GM18951 (cell line): ENCODE measurements around the gene CUL7.
"Not testable (repeated sequence)": the region's sequence is repeated elsewhere in the genome, so short reads cannot be mapped to it uniquely, and the experiment has no call there.

Experiments used
- POLR2A ChIP-seq: IDR thresholded peaks from 4 replicates; pipeline ENCODE4 v1.6.1; 2011; ENCODE audit warnings: mild to moderate bottlenecking; ENCODE audit not compliant: insufficient read length, insufficient read depth; ENCODE audit errors: extremely low read depth
- in situ Hi-C: fragments of 300-500 bp; cut with MboI; formaldehyde crosslinking; loops from one replicate; pipeline ENCODE4 v1.12.0; 2022; ENCODE audit warnings: low sequenced_read_pairs, mixed read lengths, inconsistent platforms; ENCODE audit not compliant: unreplicated experiment

CUL7 gene

GRCh38 chr6:43050981-43051380 lies 2.7 kb downstream of the CUL7 start:
- no peak for TF ChIP-seq POLR2A
- in situ Hi-C loops = no loop called here

- in situ Hi-C loops = no loop called here
- no peak for TF ChIP-seq POLR2A
Measured at GRCh38 chr6:43047998-43048397, 5.7 kb downstream of the CUL7 start.

GRCh38 chr6:43045371-43045930 lies 8.2 kb downstream of the CUL7 start:
- TF ChIP-seq POLR2A = no peak
- in situ Hi-C loops = no loop called here

GRCh38 chr6:43043310-43043709 lies 10.3 kb downstream of the CUL7 start:
- no peak for TF ChIP-seq POLR2A
- in situ Hi-C loops = no loop called here

DNA sequence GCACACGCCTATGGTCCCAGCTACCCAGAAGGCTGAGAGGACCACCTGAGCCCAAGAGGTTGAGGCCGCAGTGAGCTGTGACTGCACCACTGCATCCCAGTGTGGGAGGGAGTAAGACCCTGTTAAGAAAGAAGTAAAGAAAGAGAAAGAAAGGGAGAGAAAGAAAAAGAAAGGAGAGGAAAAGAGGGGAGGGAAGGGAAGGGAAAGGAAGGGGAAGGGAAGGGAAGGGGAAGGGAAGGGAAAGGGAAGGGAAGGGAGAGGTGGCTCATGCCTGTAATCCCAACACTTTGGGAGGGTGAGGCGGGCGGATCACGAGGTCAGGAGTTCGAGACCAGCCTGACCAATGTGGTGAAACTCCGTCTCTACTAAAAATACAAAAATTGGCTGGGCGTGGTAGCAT lies 12.2 kb downstream of the CUL7 start:
- in situ Hi-C loops = not testable (repeated sequence)

- no peak for TF ChIP-seq POLR2A
- in situ Hi-C loops = no loop called here
Measured at GRCh38 chr6:43040542-43041257, 13.0 kb downstream of the CUL7 start.

GRCh38 chr6:43038727-43039126 lies 14.9 kb downstream of the CUL7 start:
- in situ Hi-C loops = no loop called here
- TF ChIP-seq POLR2A = no peak

DNA sequence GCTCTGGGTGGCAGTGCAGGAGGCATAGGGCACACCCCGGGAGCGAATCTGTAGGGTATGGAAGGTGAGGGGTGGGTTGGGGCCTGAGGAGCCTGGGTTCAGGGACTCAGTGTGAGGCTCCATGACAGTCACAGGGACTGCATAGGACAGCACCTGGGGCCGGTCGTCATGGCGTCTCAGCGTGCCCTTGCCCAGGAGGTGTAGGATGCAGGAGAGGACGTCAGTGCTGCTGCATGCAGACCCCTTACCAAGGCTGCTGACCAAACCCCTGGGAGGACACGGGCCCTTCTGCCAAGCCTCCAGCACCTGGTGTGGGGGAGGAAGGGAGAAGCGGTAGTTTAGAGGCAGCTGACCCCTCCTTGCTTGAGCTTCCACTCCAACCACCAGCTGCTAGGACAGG lies 15.9 kb downstream of the CUL7 start:
- no peak for TF ChIP-seq POLR2A

GRCh38 chr6:43037197-43037596 lies 16.5 kb downstream of the CUL7 start:
- in situ Hi-C loops = no loop called here
- no peak for TF ChIP-seq POLR2A

More for the DNA sequence above, 15.9 kb downstream of the CUL7 start:
- in situ Hi-C loops = no loop called here

GRCh38 chr6:43036712-43037111 lies 16.9 kb downstream of the CUL7 start:
- TF ChIP-seq POLR2A = no peak
- in situ Hi-C loops = no loop called here

- no peak for TF ChIP-seq POLR2A
- in situ Hi-C loops = no loop called here
Measured at GRCh38 chr6:43035495-43036194, 18.0 kb downstream of the CUL7 start.

GRCh38 chr6:43034190-43034525 lies 19.5 kb downstream of the CUL7 start:
- in situ Hi-C loops = no loop called here
- no peak for TF ChIP-seq POLR2A

DNA sequence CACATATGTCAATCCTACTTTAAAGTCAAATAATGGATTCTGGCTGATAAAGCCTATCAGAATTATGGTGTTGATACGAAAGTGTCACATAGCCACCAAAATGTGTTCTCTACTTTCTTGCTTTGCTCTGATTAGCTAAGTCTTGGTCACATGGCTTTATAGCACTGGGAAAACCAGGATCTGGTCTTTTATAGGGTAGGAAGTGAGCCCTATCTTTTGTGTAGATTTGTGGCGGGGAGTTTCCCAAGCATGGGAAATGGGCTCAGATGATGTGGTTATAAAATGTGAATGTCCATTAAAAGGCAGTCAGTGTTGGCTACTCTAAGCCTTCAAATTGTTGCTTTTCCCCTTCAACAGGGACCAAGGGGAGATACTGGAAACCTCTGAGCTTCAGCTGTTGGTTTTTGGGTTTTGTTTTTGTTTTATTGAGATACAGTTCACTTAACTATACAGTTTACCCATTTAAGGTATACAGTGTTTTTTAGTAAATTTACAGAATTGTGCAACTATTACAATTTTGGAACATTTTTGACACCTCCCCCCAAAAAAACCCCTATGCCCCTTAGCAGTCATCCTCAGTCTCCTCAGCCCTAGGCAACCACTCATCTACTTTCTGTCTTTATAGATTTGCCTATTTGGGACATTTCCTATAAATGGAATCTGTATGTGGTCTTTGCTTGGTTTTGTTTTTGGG lies 20.0 kb downstream of the CUL7 start:
- in situ Hi-C loops = no loop called here
- TF ChIP-seq POLR2A = no peak

DNA sequence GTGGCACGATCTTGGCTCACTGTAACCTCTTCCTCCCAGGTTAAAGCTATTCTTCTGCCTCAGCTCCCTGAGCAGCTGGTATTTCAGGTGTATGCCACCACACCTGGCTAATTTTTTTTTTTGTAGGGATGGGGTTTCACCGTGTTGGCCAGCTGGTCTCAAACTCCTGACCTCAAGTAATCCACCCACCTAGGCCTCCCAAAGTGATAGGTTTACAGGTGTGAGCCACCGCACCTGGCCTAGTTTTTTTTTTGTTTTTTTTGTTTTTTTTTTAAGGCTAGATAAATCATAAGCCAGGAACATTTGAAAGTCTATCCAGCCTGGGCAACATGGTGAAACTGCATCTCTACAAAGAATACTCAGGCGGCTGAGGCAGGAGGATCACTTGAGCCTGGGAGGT lies 21.3 kb downstream of the CUL7 start:
- in situ Hi-C loops = no loop called here
- TF ChIP-seq POLR2A = no peak
